A673 (cell line): ENCODE results near the gene SLC35E4.

Experiments
- EZH2 ChIP-seq: fragments of 200-600 bp; sonication (generic); IDR thresholded peaks from 2 replicates; pipeline ENCODE4 v1.6.1; 2017; ENCODE audit warnings: borderline replicate concordance, low read depth, mild to moderate bottlenecking, mixed read lengths, antibody characterized with exemption, low read length; ENCODE audit not compliant: poor library complexity, severe bottlenecking
- TF ChIP-seq, protein P1 (sequence below): fragments of 300-800, 200-600 bp; sonication (generic); conservative IDR thresholded peaks from 2 replicates; pipeline ENCODE4 v1.5.1; 2017; ENCODE audit warnings: low read depth, mild to moderate bottlenecking, antibody characterized with exemption, low read length, moderate library complexity, mixed read lengths

DNA sequence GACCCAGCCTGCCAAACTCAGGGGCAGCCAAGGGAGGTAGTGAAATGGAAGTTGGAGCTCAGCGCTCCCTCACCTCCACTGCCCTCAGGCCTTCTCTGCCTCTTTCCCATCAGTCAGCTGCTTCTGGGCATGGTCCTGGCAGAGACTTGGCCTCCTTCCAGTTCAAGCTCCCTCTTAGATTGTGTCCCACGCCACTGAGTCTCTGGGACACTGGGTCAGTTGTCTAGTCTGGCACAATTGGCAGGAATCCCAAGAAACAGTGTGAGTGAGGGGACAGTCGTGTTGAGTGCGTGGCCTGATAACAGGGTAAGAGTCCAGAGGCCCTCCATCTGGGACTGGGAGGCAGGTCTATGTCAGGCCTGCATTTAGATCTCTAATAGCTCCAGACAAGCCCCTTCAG lies 7.1 kb upstream of the SLC35E4 start:
- TF ChIP-seq, protein P1, sequence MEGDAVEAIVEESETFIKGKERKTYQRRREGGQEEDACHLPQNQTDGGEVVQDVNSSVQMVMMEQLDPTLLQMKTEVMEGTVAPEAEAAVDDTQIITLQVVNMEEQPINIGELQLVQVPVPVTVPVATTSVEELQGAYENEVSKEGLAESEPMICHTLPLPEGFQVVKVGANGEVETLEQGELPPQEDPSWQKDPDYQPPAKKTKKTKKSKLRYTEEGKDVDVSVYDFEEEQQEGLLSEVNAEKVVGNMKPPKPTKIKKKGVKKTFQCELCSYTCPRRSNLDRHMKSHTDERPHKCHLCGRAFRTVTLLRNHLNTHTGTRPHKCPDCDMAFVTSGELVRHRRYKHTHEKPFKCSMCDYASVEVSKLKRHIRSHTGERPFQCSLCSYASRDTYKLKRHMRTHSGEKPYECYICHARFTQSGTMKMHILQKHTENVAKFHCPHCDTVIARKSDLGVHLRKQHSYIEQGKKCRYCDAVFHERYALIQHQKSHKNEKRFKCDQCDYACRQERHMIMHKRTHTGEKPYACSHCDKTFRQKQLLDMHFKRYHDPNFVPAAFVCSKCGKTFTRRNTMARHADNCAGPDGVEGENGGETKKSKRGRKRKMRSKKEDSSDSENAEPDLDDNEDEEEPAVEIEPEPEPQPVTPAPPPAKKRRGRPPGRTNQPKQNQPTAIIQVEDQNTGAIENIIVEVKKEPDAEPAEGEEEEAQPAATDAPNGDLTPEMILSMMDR, result no peak
- no peak for TF ChIP-seq EZH2
